ENCODE results near the gene ARHGAP15. TPM values are rescaled to one million over a fixed set of nuclear protein-coding genes. Genes with fewer than 3 reads are reported as not detected.
A peak's percentile ranks its signal among the peaks of the same experiment; 100 is the strongest.

The ARHGAP15 gene
- total RNA-seq: 10 to 100 TPM; 71.3 to 72.8 TPM

- TF ChIP-seq, protein P1, sequence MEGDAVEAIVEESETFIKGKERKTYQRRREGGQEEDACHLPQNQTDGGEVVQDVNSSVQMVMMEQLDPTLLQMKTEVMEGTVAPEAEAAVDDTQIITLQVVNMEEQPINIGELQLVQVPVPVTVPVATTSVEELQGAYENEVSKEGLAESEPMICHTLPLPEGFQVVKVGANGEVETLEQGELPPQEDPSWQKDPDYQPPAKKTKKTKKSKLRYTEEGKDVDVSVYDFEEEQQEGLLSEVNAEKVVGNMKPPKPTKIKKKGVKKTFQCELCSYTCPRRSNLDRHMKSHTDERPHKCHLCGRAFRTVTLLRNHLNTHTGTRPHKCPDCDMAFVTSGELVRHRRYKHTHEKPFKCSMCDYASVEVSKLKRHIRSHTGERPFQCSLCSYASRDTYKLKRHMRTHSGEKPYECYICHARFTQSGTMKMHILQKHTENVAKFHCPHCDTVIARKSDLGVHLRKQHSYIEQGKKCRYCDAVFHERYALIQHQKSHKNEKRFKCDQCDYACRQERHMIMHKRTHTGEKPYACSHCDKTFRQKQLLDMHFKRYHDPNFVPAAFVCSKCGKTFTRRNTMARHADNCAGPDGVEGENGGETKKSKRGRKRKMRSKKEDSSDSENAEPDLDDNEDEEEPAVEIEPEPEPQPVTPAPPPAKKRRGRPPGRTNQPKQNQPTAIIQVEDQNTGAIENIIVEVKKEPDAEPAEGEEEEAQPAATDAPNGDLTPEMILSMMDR (IDR thresholded peaks at IDR 0.05): no peak
- Mint-ChIP-seq H3K27me3 (no peaks in the 10 kb centered on the region), H3K36me3 (ENCODE audit: low read depth) (peaks cover 21% of the 10 kb centered on the region), H3K4me3 (peak within 1 kb of the TSS; percentile 81), H3K27ac (peak within 1 kb of the TSS; percentile 100), H3K9me3 (peaks cover 1% of the 10 kb centered on the region), H3K4me1 (ENCODE audit: low read depth) (peaks cover 39% of the 10 kb centered on the region)
- POLR2A ChIA-PET: interaction anchor here (0.5 to 3.9 kb wide), 9 partner anchors 9 to 128 kb away, joined by 3 to 12 read pairs (median 3); no protein-coding TSS in a partner anchor
- peak; percentile 77 for ATAC-seq
- CTCF ChIA-PET: interaction anchor here (0.7 to 5.5 kb wide), 13 partner anchors 8 to 132 kb away, joined by 3 to 39 read pairs (median 3); no protein-coding TSS in a partner anchor
- intact Hi-C loops (cut with micrococcal nuclease): loop anchor here (5.0 kb wide), 1 partner anchor 128 kb away; no protein-coding TSS in a partner anchor
- peak; percentile 91 for DNase-seq
Measured at GRCh38 chr2:143128681-143129580, at the start of gene ARHGAP15. ARHGAP15 (plus strand) TSS chr2:143129419.

- intact Hi-C loops (cut with micrococcal nuclease): no loop called here
- peaks cover 24% of the 10 kb centered on the region for H3K4me1 Mint-ChIP-seq (ENCODE audit: low read depth)
- no peak overlapping the region for H3K27ac Mint-ChIP-seq
- DNase-seq (no peak), ATAC-seq (no peak)
- no peaks in the 10 kb centered on the region for H3K27me3 Mint-ChIP-seq
- H3K4me3 Mint-ChIP-seq: no peak overlapping the region
- peaks cover 2% of the 10 kb centered on the region for H3K9me3 Mint-ChIP-seq
- ChIA-PET CTCF (no interaction called here), POLR2A (no interaction called here)
- no peaks in the 10 kb centered on the region for H3K36me3 Mint-ChIP-seq (ENCODE audit: low read depth)
- TF ChIP-seq, protein P1 (IDR thresholded peaks at IDR 0.05): no peak
Measured at GRCh38 chr2:143081616-143082015, 47.6 kb upstream of the ARHGAP15 start.

DNA sequence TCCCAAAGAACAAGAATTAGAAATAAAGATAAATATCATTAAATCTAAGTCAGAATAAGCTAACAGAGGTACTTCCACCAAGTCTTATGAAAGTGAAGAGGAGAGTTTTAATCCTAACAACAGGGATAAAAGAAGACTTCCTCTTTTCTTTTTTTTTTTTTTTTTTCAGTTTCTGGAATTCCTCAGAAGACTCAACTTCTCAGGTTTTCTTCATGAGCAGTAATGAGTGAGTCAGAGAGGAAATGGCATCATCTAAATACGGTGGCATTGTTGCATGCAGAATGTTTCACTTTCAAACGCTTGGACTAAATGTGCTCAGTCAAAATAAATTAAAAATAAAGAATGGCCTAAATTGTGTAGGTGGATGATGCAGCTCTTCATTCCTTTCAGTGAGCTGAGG is 45.6 kb upstream of the ARHGAP15 start:
- DNase-seq: peak; percentile 5
- Mint-ChIP-seq H3K4me1 (ENCODE audit: low read depth) (peaks cover 24% of the 10 kb centered on the region), H3K27ac (peak overlapping the region; percentile 43), H3K27me3 (no peaks in the 10 kb centered on the region), H3K36me3 (ENCODE audit: low read depth) (no peaks in the 10 kb centered on the region), H3K9me3 (peaks cover 2% of the 10 kb centered on the region), H3K4me3 (no peak overlapping the region)
- ATAC-seq: peak; percentile 80
- ChIA-PET CTCF (interaction anchor here (0.9 to 2.6 kb wide), 2 partner anchors 49 to 196 kb away, joined by 4 to 14 read pairs; no protein-coding TSS in a partner anchor), POLR2A (no interaction called here)
- TF ChIP-seq, protein P1 (IDR thresholded peaks at IDR 0.05): no peak
- intact Hi-C loops (cut with micrococcal nuclease): no loop called here

DNA sequence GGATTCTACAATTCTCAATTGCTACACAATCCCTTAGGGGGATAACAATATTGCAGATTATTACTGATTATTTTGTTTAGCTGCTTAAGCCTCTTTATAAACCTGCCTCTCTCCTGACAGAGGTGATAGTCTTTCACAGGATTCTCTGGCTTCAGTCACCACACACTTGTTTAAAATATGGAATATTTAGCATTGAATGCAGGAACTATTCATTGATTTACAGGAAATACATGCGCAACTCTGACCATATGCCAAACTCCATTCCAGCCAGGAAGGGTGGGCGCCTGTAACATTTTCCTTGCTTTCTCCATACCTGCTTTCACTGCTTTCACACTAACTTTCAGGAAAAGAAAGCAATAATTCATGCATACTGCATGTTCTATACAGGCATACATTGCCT is 44.8 kb upstream of the ARHGAP15 start:
- ChIA-PET POLR2A (interaction anchor here (0.8 kb wide), 1 partner anchor 28 kb away, joined by 3 read pairs; no protein-coding TSS in a partner anchor), CTCF (interaction anchor here (1.4 to 2.6 kb wide), 2 partner anchors 27 to 50 kb away, joined by 4 to 14 read pairs; no protein-coding TSS in a partner anchor)
- Mint-ChIP-seq H3K27ac (no peak overlapping the region), H3K9me3 (peaks cover 2% of the 10 kb centered on the region), H3K4me1 (ENCODE audit: low read depth) (peaks cover 24% of the 10 kb centered on the region), H3K36me3 (ENCODE audit: low read depth) (no peaks in the 10 kb centered on the region), H3K4me3 (no peak overlapping the region), H3K27me3 (no peaks in the 10 kb centered on the region)
- DNase-seq (no peak), ATAC-seq (no peak)
- TF ChIP-seq, protein P1 (IDR thresholded peaks at IDR 0.05): no peak
- intact Hi-C loops (cut with micrococcal nuclease): no loop called here
